Cardiac muscle cell (in vitro differentiated cells and primary cell): ENCODE results near the gene TOMM6. TPM values are rescaled to one million over a fixed set of nuclear protein-coding genes. Genes with fewer than 3 reads are reported as not detected.

ENCODE experiments used
- DNase-seq, 2 donors: peaks; one replicate each; pipeline versions ENCODE4 v3.0.0 to v3.0.0-alpha.2; 2010 to 2017; ENCODE audit warnings: low read depth in 1 of 2, low spot score in 1 of 2
- H3K27ac ChIP-seq: fragments of 200-600 bp; sonication (generic); 2 replicates; pipeline ENCODE4 v1.5.1; 2016
- H3K27me3 ChIP-seq: fragments of 200-600 bp; sonication (generic); 2 replicates; pipeline ENCODE4 v1.6.0; 2016; ENCODE audit warnings: control low read depth
- H3K36me3 ChIP-seq: fragments of 200-600 bp; sonication (generic); 2 replicates; pipeline ENCODE4 v1.5.1; 2016; ENCODE audit warnings: control low read depth
- H3K4me1 ChIP-seq: fragments of 200-600 bp; sonication (generic); 2 replicates; pipeline ENCODE4 v1.8.1; 2017; ENCODE audit warnings: low read depth, mild to moderate bottlenecking, mixed run types
- H3K4me3 ChIP-seq: fragments of 200-600 bp; sonication (generic); 2 replicates; pipeline ENCODE4 v1.5.1; 2016; ENCODE audit warnings: mild to moderate bottlenecking
- H3K9me3 ChIP-seq: fragments of 200-600 bp; sonication (generic); 2 replicates; pipeline ENCODE4 v1.5.1; 2017; ENCODE audit warnings: low read depth, mild to moderate bottlenecking, control low read depth
- CTCF ChIP-seq: IDR thresholded peaks from 2 replicates; pipeline ENCODE4 v1.5.1; 2012; ENCODE audit warnings: low read depth, mild to moderate bottlenecking, low read length
- polyA plus RNA-seq: library from polyadenylated mRNA; unstranded; fragments of >200 nt; fragmentation: Nextera tagmentation; extraction: Ambion mirVana; gene quantifications from 2 replicates; pipeline ENCODE4 v1.2.1, GENCODE V29; 2016
- total RNA-seq: library from RNA; depleted of rRNA; stranded (reverse); fragments of >200 nt; gene quantifications from 2 replicates; pipeline ENCODE4 v1.2.3, GENCODE V29; 2016

TOMM6 gene
- total and polyA plus RNA-seq, 2 experiments from 2014 or later, result 113 to 232 TPM

- Histone ChIP-seq H3K4me1 (peaks cover 11% of the 10 kb centered on the region), H3K36me3 (no peaks in the 10 kb centered on the region), H3K27me3 (no peaks in the 10 kb centered on the region), H3K4me3 (no peak overlapping the region), H3K27ac (no peak overlapping the region), H3K9me3 (no peaks in the 10 kb centered on the region)
- DNase-seq, result no peak
- no peak for TF ChIP-seq CTCF
Measured at GRCh38 chr6:41814629-41815028, 27.1 kb downstream of the TOMM6 start.

GRCh38 chr6:41815587-41815986 is 28.1 kb downstream of the TOMM6 start:
- Histone ChIP-seq H3K27ac (peak overlapping the region; percentile 70), H3K27me3 (no peaks in the 10 kb centered on the region), H3K36me3 (no peaks in the 10 kb centered on the region), H3K4me3 (no peak overlapping the region), H3K9me3 (no peaks in the 10 kb centered on the region), H3K4me1 (peaks cover 11% of the 10 kb centered on the region)
- TF ChIP-seq CTCF, result no peak
- DNase-seq, result no peak

- no peaks in the 10 kb centered on the region for H3K36me3 ChIP-seq
- H3K4me3 ChIP-seq, result no peak overlapping the region
- peaks cover 12% of the 10 kb centered on the region for H3K4me1 ChIP-seq
- no peaks in the 10 kb centered on the region for H3K9me3 ChIP-seq
- no peaks in the 10 kb centered on the region for H3K27me3 ChIP-seq
- no peak for TF ChIP-seq CTCF
- peak; percentile 29 to 58 for DNase-seq
- H3K27ac ChIP-seq, result peak overlapping the region; percentile 30
Measured at GRCh38 chr6:41818271-41819054, 31.0 kb downstream of the TOMM6 start.

GRCh38 chr6:41821266-41821665 is 33.8 kb downstream of the TOMM6 start:
- TF ChIP-seq CTCF, result no peak
- no peaks in the 10 kb centered on the region for H3K36me3 ChIP-seq
- H3K27ac ChIP-seq, result no peak overlapping the region
- no peaks in the 10 kb centered on the region for H3K27me3 ChIP-seq
- DNase-seq, result no peak
- H3K9me3 ChIP-seq, result no peaks in the 10 kb centered on the region
- no peak overlapping the region for H3K4me3 ChIP-seq
- H3K4me1 ChIP-seq, result peaks cover 11% of the 10 kb centered on the region

GRCh38 chr6:41822021-41822420 is 34.5 kb downstream of the TOMM6 start:
- Histone ChIP-seq H3K4me1 (peaks cover 9% of the 10 kb centered on the region), H3K36me3 (no peaks in the 10 kb centered on the region), H3K4me3 (no peak overlapping the region), H3K27ac (no peak overlapping the region), H3K27me3 (no peaks in the 10 kb centered on the region), H3K9me3 (no peaks in the 10 kb centered on the region)
- DNase-seq, result no peak
- TF ChIP-seq CTCF, result no peak
